Tibial nerve (tissue), 4 donors: ENCODE data around the gene MKI67. TPM values are rescaled to one million over a fixed set of nuclear protein-coding genes. Genes with fewer than 3 reads are reported as not detected.

ENCODE experiments used
- DNase-seq, 2 donors: peaks; one replicate each; pipeline ENCODE4 v3.0.0-alpha.2; 2019; ENCODE audit warnings: low spot score in 2 of 2
- H3K27ac ChIP-seq, 4 donors: fragments of 200-600 bp; sonication (generic) in 3 of 4; one replicate each; pipeline ENCODE4 v1.5.1; 2017 to 2019; ENCODE audit warnings: mild to moderate bottlenecking in 1 of 4
- H3K27me3 ChIP-seq, 2 donors: fragments of 200-600 bp; sonication (generic) in 1 of 2; one replicate each; pipeline versions ENCODE4 v1.5.1 to v1.6.0; 2017 to 2019
- H3K36me3 ChIP-seq, 3 donors: fragments of 200-600 bp; sonication (generic); one replicate each; pipeline ENCODE4 v1.5.1; 2018 to 2019
- H3K4me1 ChIP-seq, 4 donors: fragments of 200-600 bp; sonication (generic) in 3 of 4; one replicate each; pipeline ENCODE4 v1.5.1; 2017 to 2019
- H3K4me3 ChIP-seq, 4 donors: fragments of 200-600 bp; sonication (generic) in 3 of 4; one replicate each; pipeline ENCODE4 v1.5.1; 2017 to 2019; ENCODE audit warnings: mild to moderate bottlenecking in 1 of 4, moderate library complexity in 1 of 4
- H3K9me3 ChIP-seq, 4 donors: fragments of 200-600 bp; sonication (generic) in 3 of 4; one replicate each; pipeline ENCODE4 v1.5.1; 2017 to 2019
- EP300 ChIP-seq, 2 donors: sonication (generic); formaldehyde crosslinking; IDR thresholded peaks; one replicate each; pipeline ENCODE4 v1.6.1; 2017; ENCODE audit warnings: antibody characterized with exemption in 2 of 2, mild to moderate bottlenecking in 1 of 2
- POLR2A ChIP-seq, 2 donors: fragments of 450-650 bp; IDR thresholded peaks; one replicate each; pipeline ENCODE4 v1.6.1; 2017; ENCODE audit warnings: antibody characterized with exemption in 2 of 2, mild to moderate bottlenecking in 2 of 2, moderate library complexity in 2 of 2
- WGBS, 2 donors: methylation state at CpG; one replicate each; pipeline ENCODE4 v1.1.5; 2018; 5-methylcytosine and 5-hydroxymethylcytosine counted together
- total RNA-seq, 4 donors: library from RNA; depleted of rRNA; stranded (reverse); fragments of >200 nt; gene quantifications; one replicate each; pipeline ENCODE4 v1.1.0, GENCODE V29; 2016
- TF ChIP-seq, protein P1 (sequence below), 5 experiments: fragments of 200-600 bp in 3 of 5; fragments of 450-650 bp in 2 of 5; sonication (generic) in 3 of 5; IDR thresholded peaks; one replicate each; pipeline ENCODE4 v1.5.1; 2016 to 2019; ENCODE audit warnings: antibody characterized with exemption in 5 of 5, mild to moderate bottlenecking in 3 of 5, moderate library complexity in 2 of 5

MKI67 gene
- total RNA-seq, 4 donors from 2014 or later, result under 0.01 to 6.9 (median 3.4) TPM

DNA sequence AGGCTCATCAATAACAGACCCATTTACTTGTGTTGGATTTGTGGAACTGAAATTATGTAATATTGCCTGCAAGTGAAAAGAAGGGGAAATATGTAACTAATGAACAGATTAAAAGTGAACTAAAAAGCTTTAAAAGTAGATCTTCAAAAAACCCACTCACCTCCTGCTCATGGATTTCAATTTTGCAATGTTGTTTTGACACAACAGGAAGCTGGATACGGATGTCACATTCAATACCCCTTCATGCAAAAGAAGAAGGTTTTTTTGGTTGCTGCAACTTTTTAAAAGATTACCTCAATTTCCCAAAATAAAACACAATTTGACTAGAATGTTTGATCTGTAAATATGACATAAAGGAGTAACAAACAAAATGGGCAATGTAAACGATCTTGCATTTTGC lies 3.3 kb downstream of the MKI67 start:
- WGBS, 2 donors, result 81 to 84% methylated on average over 2 of the region's 2 CpGs
- Histone ChIP-seq H3K4me3 (no peak overlapping the region), H3K4me1 (peaks cover 0 to 22% (median 12%) of the 10 kb centered on the region in 4 donors), H3K36me3 (no peaks in the 10 kb centered on the region), H3K9me3 (no peaks in the 10 kb centered on the region), H3K27me3 (peaks cover 0 to 43% of the 10 kb centered on the region in 2 donors), H3K27ac (no peak overlapping the region)
- no peak for DNase-seq
- TF ChIP-seq POLR2A (IDR thresholded peaks at IDR 0.05) (no peak), EP300 (IDR thresholded peaks at IDR 0.05) (no peak)
- TF ChIP-seq, protein P1, sequence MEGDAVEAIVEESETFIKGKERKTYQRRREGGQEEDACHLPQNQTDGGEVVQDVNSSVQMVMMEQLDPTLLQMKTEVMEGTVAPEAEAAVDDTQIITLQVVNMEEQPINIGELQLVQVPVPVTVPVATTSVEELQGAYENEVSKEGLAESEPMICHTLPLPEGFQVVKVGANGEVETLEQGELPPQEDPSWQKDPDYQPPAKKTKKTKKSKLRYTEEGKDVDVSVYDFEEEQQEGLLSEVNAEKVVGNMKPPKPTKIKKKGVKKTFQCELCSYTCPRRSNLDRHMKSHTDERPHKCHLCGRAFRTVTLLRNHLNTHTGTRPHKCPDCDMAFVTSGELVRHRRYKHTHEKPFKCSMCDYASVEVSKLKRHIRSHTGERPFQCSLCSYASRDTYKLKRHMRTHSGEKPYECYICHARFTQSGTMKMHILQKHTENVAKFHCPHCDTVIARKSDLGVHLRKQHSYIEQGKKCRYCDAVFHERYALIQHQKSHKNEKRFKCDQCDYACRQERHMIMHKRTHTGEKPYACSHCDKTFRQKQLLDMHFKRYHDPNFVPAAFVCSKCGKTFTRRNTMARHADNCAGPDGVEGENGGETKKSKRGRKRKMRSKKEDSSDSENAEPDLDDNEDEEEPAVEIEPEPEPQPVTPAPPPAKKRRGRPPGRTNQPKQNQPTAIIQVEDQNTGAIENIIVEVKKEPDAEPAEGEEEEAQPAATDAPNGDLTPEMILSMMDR (IDR thresholded peaks at IDR 0.05), result no peak

DNA sequence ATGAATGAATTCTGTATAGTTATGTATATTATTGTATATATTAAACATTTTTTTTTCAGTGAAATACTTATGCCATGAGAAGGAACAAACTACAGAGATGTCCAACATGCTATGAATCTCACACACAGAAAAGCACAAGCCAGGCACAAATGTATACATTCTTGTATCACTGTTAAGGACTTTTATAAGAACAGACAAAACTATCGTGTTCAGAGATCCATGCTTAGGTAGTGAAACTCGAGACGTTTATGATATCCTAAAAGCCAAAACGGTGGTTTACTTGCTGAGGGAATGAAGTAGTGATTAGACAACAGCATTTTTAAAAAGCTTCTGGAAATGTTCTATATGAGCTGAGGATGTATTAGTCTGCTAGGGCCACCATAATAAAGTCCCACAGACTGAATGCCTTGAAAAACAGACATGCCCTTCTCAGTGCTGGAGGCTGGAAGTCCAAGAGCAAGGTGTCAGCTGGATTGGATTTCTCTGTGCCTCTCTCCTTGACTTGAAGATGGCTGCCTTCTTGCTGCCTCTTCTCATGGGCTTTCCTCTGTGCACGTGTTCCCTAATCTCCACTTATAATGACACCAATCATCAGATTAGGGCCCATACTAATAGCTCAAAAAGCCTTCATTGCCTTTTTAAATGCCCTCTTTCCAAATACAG lies 4.3 kb downstream of the MKI67 start:
- no peak overlapping the region for H3K4me3 ChIP-seq
- H3K27ac ChIP-seq, result no peak overlapping the region
- H3K36me3 ChIP-seq, result no peaks in the 10 kb centered on the region
- no peaks in the 10 kb centered on the region for H3K9me3 ChIP-seq
- H3K27me3 ChIP-seq, result peaks cover 0 to 43% of the 10 kb centered on the region in 2 donors
- 88 to 89% methylated on average over 5 of the region's 5 CpGs for WGBS, 2 donors
- peaks cover 0 to 22% (median 12%) of the 10 kb centered on the region in 4 donors for H3K4me1 ChIP-seq
- TF ChIP-seq POLR2A (IDR thresholded peaks at IDR 0.05), result no peak
- TF ChIP-seq, protein P1 (IDR thresholded peaks at IDR 0.05), result no peak
- TF ChIP-seq EP300 (IDR thresholded peaks at IDR 0.05), result no peak
- DNase-seq, result no peak

DNA sequence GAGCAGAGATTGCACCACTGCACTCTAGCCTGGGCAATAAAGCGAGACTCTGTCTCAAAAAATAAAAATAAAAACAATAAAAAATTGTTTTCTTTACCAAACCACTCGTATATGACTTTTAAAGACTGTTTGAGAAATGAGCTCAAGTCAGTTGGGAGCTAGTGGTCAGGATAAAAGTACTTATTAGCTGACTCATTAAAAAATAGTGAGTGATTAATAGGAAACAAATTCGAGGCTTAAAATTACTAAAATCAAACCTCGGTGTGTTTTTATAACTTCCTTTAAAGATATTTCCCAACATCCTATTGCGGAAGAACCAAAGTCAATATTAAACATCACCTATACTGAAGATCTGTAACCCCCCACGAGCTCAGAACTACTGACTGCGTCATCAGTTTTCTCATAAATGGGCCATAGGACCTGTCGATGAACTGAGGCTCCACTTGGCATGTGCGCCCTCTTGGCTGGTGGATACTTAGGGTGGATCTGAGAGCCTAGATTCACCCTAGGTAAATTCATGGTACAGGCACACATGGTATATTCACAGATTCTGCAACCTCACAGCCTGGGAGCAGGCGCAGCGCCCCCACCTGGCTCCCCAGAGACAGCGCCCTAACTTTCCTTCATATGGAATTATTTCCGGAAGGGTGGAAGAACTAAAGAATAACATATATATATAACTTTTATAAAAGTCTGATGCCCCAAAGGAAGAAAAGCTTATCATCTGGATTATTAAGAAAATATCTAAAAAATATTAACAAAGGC lies 9.2 kb downstream of the MKI67 start:
- Histone ChIP-seq H3K9me3 (no peaks in the 10 kb centered on the region), H3K27me3 (peaks cover 0 to 5% of the 10 kb centered on the region in 2 donors), H3K4me3 (no peak overlapping the region), H3K27ac (no peak overlapping the region), H3K36me3 (no peaks in the 10 kb centered on the region), H3K4me1 (no peaks in the 10 kb centered on the region)
- 89 to 90% methylated on average over 13 of the region's 13 CpGs for WGBS, 2 donors
- DNase-seq, result no peak
- TF ChIP-seq POLR2A (IDR thresholded peaks at IDR 0.05) (no peak), EP300 (IDR thresholded peaks at IDR 0.05) (no peak)
- TF ChIP-seq, protein P1 (IDR thresholded peaks at IDR 0.05), result no peak

DNA sequence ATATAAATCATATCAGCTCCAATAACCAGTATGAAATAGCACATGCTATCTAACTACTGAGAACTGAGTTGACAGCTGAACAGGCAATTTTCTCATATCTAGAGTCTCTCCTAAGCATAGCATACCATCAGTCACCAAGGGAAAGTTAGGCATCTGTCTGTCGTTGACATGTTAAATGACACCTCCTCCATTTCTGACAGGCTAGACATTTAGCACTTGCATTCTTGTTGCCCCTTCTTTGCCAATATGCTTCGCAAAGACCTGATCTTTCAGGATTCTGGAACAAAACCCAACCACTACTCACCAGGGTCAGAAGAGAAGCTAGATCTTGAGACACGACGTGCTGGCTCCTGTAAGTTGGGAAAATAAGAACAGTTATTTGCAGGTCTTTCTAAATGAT lies 10.0 kb downstream of the MKI67 start:
- Histone ChIP-seq H3K27me3 (no peaks in the 10 kb centered on the region), H3K4me3 (no peak overlapping the region), H3K27ac (no peak overlapping the region), H3K36me3 (no peaks in the 10 kb centered on the region), H3K4me1 (no peaks in the 10 kb centered on the region), H3K9me3 (no peaks in the 10 kb centered on the region)
- WGBS, 2 donors, result 95 to 98% methylated on average over 4 of the region's 4 CpGs
- no peak for TF ChIP-seq POLR2A (IDR thresholded peaks at IDR 0.05)
- no peak for TF ChIP-seq EP300 (IDR thresholded peaks at IDR 0.05)
- TF ChIP-seq, protein P1 (IDR thresholded peaks at IDR 0.05), result no peak
- DNase-seq, result no peak

DNA sequence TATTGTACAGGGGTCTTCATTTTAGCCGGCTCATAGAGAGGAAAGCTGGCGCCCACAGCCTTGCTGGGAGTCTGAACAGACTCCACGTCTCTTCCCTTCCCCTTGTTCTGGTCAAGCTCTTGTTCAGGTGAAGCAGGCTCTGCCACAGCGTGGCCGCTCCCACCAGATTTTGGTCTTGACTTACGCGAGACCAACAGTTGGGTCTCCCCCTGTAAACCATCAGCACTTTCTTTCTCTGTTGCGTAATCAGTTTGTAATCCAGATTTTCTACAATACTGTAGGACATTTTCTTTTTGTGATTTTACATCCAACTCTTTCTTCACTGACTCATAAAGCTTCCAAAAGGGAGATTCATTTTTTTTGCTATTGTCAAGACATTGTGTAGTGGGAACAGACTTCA lies 10.9 kb downstream of the MKI67 start:
- Histone ChIP-seq H3K9me3 (no peaks in the 10 kb centered on the region), H3K4me3 (no peak overlapping the region), H3K36me3 (no peaks in the 10 kb centered on the region), H3K4me1 (no peaks in the 10 kb centered on the region), H3K27ac (no peak overlapping the region), H3K27me3 (no peaks in the 10 kb centered on the region)
- WGBS, 2 donors, result 91 to 97% methylated on average over 8 of the region's 8 CpGs
- DNase-seq, result no peak
- TF ChIP-seq POLR2A (IDR thresholded peaks at IDR 0.05), result no peak
